ENCODE results near the gene MRPS21. TPM values are rescaled to one million over a fixed set of nuclear protein-coding genes. Genes with fewer than 3 reads are reported as not detected.
A peak's percentile ranks its signal among the peaks of the same experiment; 100 is the strongest.

Gene MRPS21
- total and polyA plus RNA-seq, 9 of the 15 experiments (the other 6 are each of a cell fraction or from before 2014, with no cell fraction given): 119 to 407 (median 149) TPM

GRCh38 chr1:150299716-150300115 is 6.1 kb downstream of the MRPS21 start:
- POLR2A ChIA-PET: interaction anchor here (0.6 kb wide), 1 partner anchor 411 kb away, joined by 4 read pairs; no protein-coding TSS in a partner anchor
- DNase-seq (ENCODE audit: extremely low read depth in 1 of 4, low spot score in 3 of 4): no peak
- CTCF ChIA-PET (ENCODE audit: low intra/inter-chr PET ratio): no interaction called here
- Histone ChIP-seq H3K4me1 (replicated peaks in 1 of 2; ENCODE audit: control insufficient read depth in 2 of 2, insufficient read depth in 2 of 2, low read length in 2 of 2) (peaks cover 0 to 6% of the 10 kb centered on the region in 2 experiments; a peak in 2 of 5 replicates), H3K27ac (ENCODE audit: extremely low read depth, low read depth, low read length) (no peak overlapping the region), H3K36me3 (ENCODE audit: control insufficient read depth, insufficient read depth, low read length) (peaks cover 79% of the 10 kb centered on the region), H3K9me3 (replicated peaks; ENCODE audit: control insufficient read depth, insufficient read depth, low read depth, low read length) (no peaks in the 10 kb centered on the region), H3K9ac (ENCODE audit: insufficient read depth in 1 of 2, low read depth in 2 of 2, low read length in 2 of 2) (no peak overlapping the region), H3K4me2 (ENCODE audit: insufficient read depth, low read length) (no peak overlapping the region), H2AFZ (ENCODE audit: low read depth, low read length) (no peak overlapping the region), H3K4me3 (no peak overlapping the region), H3K79me2 (ENCODE audit: control insufficient read depth, insufficient read depth, low read length) (peaks cover 33% of the 10 kb centered on the region), H3K27me3 (ENCODE audit: control insufficient read depth in 2 of 2, insufficient read depth in 2 of 2, low read length in 2 of 2) (no peaks in the 10 kb centered on the region), H3K9me1 (ENCODE audit: control insufficient read depth, insufficient read depth, low read length) (no peaks in the 10 kb centered on the region), H4K20me1 (replicated peaks; ENCODE audit: control insufficient read depth, insufficient read depth, low read length) (no peaks in the 10 kb centered on the region)
- ATAC-seq: no peak
- TF ChIP-seq EZH2 (IDR thresholded peaks at IDR 0.05; ENCODE audit: borderline replicate concordance, low read depth, low read length) (no peak), CREB3L1 (IDR thresholded peaks at IDR 0.05; ENCODE audit: borderline replicate concordance, low read depth) (no peak), RCOR1 (IDR thresholded peaks at IDR 0.05; ENCODE audit: borderline replicate concordance in 1 of 2, low read depth in 2 of 2, low read length in 2 of 2) (no peak)
- intact Hi-C loops (cut with micrococcal nuclease): no loop called here
- in situ Hi-C loops (cut with MboI): no loop called here
- FAIRE-seq: no peak
- WGBS (ENCODE audit: insufficient coverage, low coverage, missing lambda C conversion rate): 92% methylated on average over 3 of the region's 3 CpGs
- no TSS peak for BruUV-seq (replicated peaks)

GRCh38 chr1:150302338-150302737 is 8.7 kb downstream of the MRPS21 start:
- no peak overlapping the region for H3K27ac ChIP-seq (ENCODE audit: extremely low read depth, low read depth, low read length)
- BruUV-seq (replicated peaks): TSS peak; percentile 6

More at GRCh38 chr1:150302338-150302737, 8.7 kb downstream of the MRPS21 start:
- Histone ChIP-seq H3K79me2 (ENCODE audit: control insufficient read depth, insufficient read depth, low read length) (peaks cover 13% of the 10 kb centered on the region), H3K4me3 (no peak overlapping the region), H3K9ac (ENCODE audit: insufficient read depth in 1 of 2, low read depth in 2 of 2, low read length in 2 of 2) (no peak overlapping the region), H3K27me3 (ENCODE audit: control insufficient read depth in 2 of 2, insufficient read depth in 2 of 2, low read length in 2 of 2) (no peaks in the 10 kb centered on the region), H2AFZ (ENCODE audit: low read depth, low read length) (no peak overlapping the region), H3K9me1 (ENCODE audit: control insufficient read depth, insufficient read depth, low read length) (no peaks in the 10 kb centered on the region), H4K20me1 (replicated peaks; ENCODE audit: control insufficient read depth, insufficient read depth, low read length) (no peaks in the 10 kb centered on the region), H3K4me1 (replicated peaks in 1 of 2; ENCODE audit: control insufficient read depth in 2 of 2, insufficient read depth in 2 of 2, low read length in 2 of 2) (no peaks in the 10 kb centered on the region), H3K36me3 (ENCODE audit: control insufficient read depth, insufficient read depth, low read length) (peaks cover 78% of the 10 kb centered on the region), H3K4me2 (ENCODE audit: insufficient read depth, low read length) (no peak overlapping the region), H3K9me3 (replicated peaks; ENCODE audit: control insufficient read depth, insufficient read depth, low read depth, low read length) (no peaks in the 10 kb centered on the region)
- ATAC-seq (no peak), FAIRE-seq (no peak), DNase-seq (ENCODE audit: extremely low read depth in 1 of 4, low spot score in 3 of 4) (no peak)
- WGBS (ENCODE audit: insufficient coverage, low coverage, missing lambda C conversion rate): 96% methylated on average over 6 of the region's 6 CpGs
- POLR2A ChIA-PET: interaction anchor here (0.6 to 1.5 kb wide), 2 partner anchors 8 to 10 kb away, joined by 3 to 6 read pairs; no protein-coding TSS in a partner anchor
- intact Hi-C loops (cut with micrococcal nuclease) (no loop called here), in situ Hi-C loops (cut with MboI) (no loop called here)
- TF ChIP-seq ZBTB8A (IDR thresholded peaks at IDR 0.05; ENCODE audit: partially characterized antibody): no peak
- no peak for TF ChIP-seq NFE2 (IDR thresholded peaks at IDR 0.05; ENCODE audit: low read depth)
- TF ChIP-seq RBFOX2 (IDR thresholded peaks at IDR 0.05; ENCODE audit: low read depth, low read length): peak; percentile 13; the same call in 1 of the 2 replicates
- CTCF ChIA-PET (ENCODE audit: low intra/inter-chr PET ratio): no interaction called here

All from K562 (cell line).